Stimulated activated CD4-positive, alpha-beta T cell treated with anti-CD3 and anti-CD28 coated beads, Interleukin-2, amount 100 ng/mL, for 4 hours (primary cell): ENCODE data around the gene HABP4.

ENCODE experiments used
- DNase-seq: peaks from one replicate; pipeline ENCODE4 v3.0.0-alpha.2; 2020; ENCODE audit warnings: low read depth

The HABP4 gene

DNA sequence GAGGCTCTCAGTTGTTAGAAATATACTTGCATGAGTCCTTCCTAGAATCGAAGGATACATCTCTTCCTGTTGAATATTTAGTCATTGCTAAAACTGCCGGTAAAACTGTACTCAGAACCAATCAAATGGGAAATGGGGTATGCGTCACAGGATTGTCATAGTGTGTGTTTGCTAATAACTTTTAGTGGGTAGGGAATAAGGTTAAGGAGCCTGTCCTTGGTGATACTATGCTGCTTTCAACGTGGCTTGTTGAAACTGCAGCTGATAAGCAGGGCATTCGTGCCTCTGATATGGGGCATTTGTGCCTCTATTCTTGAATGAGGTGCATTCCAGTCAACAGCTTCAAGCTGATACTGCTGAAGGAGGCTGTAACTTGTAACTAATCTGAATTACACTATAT, 26.6 kb downstream of the HABP4 start:
- no peak for DNase-seq

DNA sequence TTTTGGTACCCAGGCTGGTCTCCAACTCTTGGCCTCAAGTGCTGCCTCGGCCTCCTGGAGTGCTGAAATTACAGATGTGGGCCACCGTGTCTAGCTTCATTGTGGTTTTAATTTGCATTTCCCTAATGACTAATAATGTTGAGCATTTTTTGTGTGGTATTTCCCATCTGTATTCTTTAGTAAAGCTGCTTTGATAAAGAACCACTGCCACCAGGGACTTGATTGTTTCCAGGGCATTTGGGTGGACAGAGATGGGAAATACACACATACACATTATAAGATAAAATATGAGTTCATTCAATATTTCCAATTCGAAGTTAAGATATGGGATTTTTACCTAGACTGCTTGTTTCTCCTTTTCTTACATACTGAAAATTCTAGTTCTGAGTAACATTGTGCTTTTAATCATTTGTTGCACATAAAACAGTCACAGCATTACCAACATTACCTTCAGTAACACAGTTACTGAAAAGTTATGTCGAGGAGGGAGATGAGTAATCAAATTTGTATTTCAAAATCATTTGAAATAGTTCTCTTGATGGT, 28.9 kb downstream of the HABP4 start:
- no peak for DNase-seq

DNA sequence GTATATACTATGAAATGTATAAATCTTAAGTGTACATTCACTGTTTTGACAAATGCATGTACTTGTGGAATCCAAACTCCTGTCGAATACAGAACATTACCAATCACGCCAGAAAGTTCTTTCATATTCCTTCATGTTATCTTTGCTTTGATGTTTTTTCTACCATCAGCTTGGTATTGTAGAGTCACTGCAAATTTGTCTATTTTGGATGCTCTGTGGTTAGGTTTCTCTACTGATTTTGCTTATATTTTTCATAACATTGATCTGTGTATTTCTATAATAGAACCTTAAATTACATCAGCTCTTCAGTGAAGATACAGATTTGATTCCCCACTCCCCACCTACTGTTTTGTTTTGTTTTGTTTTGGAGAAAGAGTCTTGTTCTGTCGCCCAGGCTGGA, 30.8 kb downstream of the HABP4 start:
- DNase-seq = no peak

DNA sequence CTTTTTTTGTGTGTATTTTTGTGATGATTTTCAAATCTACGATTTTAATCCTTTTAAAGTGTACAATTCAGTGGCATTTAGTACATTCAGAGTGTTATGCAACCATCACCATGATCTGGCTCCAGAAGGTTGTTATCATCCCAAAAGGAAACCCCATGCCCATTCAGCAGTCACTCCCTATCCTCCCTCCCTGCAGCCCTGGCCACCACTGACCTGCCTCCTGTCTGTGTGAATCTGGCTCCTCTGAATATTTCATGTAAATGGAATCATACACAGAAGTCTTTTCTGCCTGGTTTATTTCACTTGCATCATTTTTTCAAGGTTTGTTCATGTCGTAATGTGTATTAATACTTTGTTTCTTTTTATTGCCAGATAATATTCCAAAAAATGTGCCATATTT, 32.5 kb downstream of the HABP4 start:
- DNase-seq = no peak

DNA sequence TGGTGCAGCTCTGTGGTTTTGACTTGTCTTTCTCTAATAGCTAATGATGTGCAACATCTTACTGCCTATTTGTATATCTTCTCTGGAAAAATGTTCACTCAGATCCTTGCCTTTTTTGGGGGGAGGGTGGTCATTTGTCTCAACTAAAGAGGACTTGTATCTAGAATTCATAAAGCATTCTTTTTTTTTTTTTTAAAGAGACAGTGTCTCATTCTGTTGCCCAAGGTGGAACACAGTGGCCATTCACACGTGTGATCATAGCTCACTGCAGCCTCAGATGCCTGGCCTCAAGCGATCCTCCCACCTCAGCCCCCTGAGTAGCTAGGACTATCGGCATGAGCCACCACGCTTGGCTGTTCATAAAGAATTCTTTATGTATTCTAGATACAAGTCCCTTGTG, 33.2 kb downstream of the HABP4 start:
- DNase-seq = no peak

DNA sequence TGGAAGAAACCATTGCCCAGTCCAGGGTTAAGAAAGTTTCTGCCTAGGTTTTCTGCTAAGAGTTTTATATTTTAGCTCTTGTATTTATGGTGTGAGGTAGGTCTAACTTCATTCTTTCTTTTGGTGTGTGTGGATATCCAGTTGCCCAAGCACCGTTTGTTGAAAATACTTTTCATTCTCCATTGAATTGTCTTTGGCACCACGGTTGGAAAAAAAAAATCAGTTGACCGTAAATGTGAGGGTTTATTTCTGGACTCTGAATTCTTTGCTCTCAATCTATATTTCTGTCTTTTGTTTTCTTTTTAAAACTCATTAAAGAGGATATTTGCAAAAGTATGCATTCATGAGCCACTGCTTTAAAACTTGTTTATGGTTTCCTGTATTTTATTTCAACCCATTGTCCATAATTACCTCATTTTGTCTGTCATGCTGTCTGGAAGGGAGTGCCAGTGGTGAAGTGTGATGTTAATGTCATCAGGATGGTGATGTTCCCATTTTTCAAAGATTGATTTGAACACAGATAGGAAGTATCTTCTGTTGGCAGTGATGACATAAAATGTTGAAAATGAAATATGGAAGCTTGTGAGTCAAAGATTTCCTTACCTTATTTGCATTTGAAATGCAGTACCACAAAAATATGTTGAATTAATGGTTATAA, 33.9 kb downstream of the HABP4 start:
- DNase-seq = no peak

DNA sequence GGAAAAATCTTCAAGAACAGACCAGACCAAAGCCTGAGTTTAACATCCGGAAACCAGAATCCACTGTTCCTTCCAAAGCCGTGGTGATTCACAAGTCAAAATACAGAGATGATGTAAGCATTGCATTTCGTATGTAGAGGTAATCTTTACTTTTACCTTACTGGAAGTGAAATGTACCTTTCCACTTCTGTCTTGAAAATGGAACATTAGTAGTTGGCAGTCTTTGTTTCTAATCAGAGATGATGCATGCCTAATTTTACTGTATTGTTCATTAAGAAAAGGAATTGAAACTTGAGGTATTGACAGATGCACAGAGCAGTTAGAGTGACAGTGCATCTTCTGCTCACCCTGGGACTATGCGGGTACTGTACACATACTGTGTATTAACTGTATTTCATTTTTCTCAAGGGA, 34.6 kb downstream of the HABP4 start:
- DNase-seq = no peak

DNA sequence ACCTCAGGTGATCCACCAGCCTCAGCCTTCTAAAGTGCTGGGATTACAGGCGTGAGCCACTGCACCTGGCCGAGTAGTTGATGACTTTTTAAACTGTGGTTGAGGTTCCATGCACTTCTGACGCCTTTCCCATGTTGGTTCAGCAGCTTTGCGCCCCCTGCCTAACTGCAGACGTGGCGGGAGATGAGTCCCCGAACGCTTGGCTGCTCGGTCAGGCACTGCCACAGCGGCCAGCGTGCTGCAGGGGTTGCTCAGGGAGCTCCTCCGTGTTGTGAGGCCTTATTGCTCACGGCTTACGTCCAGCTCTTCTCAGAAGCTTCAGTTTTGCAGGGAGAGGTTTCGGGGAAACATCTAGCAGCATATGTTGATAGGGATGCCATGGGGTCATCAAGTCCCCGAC, 35.3 kb downstream of the HABP4 start:
- no peak for DNase-seq

DNA sequence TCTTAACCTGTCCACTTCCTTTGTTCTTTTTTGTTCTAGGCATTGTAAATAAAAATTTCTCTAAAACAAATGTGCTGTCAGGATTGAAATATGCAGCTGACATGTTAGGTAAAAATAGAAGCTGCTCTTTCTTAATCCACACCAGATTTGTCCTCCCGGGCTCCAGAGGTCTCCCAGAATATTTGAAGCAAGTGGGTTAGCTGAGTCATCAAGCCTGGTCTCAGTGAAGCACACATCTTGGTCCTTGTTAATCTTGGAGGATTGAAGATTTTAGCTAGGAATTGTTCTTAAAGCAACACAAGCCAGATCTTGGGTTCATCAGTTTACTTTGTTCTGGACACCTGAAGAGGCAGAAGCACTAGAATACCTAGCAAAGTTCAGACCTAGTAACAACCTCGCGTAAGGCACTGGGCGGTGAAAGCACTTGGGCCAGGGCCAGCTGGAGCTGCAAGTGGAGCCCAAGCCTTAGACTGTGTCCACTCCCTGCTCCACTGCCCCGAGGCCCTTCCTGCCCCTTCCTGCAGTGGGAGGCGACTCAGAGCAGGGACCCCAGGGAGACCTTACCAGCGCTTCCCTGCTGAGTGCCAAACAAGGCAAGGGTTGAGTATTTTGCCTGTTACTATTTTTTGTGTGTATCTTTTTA, 36.5 kb downstream of the HABP4 start:
- no peak for DNase-seq

DNA sequence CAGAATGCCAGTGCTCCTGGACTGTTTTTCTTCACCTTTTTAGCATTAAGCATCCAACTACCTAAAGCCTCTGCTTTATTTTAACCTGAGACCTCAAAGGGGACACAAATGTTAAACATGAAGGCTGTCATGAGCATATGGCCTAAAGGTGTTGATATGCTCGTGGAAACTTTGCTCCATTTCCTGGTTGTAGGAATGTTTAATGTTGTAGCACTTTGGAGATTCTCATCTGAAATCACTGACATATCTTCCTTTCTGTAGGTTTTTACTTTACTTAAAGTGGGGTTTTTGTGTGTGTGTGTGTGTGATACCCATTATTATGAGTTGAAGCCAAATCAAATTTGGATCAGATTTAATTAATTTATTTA, 37.0 kb downstream of the HABP4 start:
- DNase-seq = no peak

DNA sequence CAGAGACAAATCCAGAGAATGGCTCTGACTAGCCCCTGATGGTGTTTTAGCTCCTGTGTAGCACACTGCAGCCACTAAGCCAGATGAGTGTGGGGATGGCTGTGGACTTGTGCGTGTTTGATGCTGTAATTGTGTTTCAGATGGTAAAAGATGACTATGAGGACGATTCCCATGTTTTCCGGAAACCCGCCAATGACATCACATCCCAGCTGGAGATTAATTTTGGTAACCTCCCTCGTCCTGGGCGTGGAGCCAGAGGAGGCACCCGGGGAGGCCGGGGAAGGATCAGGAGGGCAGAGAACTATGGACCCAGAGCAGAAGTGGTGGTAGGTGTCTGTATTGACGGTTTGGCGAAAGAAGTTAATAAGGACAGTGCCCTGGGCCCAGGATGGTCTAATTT, 38.0 kb downstream of the HABP4 start:
- no peak for DNase-seq

DNA sequence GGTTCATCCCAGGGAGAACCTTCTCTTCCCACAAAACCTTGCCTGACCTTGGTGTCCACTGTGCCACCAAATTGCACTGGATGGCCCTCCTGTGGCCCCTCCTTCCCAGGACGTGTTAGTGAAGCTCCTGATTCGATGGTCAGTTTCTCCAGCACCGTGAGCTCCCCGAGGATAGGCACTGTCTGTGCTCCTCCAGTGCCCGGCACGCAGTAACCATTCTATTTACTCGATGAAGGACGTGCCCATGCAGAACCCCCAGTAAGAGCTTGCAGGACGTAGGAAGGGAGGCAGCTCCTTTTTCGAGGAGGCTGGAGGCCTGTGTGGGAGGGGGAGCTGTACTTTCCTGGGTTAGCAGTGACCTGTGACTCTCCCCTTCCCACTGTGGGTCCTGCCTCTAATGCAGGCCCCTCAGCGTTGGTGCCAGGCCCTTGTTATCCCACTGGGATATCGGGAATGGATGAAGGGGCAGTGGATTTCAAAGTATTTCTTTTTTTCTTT, 39.6 kb downstream of the HABP4 start:
- no peak for DNase-seq

DNA sequence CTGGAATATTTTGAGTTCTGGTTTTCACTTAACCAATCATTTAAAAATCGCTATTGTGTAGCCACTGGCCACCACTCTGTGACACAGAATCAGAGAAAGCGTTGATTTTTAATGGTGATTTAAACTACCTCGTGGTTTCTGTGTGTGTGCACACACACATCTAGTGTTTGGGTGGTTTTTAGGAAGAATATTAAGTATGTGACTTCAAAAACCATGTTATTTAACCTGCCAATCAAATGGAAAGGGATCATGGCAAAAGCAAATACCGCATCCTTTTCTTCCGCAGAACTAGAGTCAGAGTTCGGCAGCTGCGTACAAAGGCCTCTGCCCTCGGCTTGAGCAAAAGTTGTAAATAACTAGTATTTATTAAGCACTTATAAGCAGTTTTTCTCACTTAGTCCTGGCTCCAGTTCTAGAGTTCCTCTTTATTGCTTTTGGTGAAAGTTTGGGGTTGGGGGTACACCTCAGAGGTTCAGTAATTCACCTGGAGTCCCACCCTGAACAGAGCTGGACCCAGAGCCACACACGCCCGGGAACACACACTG, 40.6 kb downstream of the HABP4 start:
- DNase-seq = no peak

DNA sequence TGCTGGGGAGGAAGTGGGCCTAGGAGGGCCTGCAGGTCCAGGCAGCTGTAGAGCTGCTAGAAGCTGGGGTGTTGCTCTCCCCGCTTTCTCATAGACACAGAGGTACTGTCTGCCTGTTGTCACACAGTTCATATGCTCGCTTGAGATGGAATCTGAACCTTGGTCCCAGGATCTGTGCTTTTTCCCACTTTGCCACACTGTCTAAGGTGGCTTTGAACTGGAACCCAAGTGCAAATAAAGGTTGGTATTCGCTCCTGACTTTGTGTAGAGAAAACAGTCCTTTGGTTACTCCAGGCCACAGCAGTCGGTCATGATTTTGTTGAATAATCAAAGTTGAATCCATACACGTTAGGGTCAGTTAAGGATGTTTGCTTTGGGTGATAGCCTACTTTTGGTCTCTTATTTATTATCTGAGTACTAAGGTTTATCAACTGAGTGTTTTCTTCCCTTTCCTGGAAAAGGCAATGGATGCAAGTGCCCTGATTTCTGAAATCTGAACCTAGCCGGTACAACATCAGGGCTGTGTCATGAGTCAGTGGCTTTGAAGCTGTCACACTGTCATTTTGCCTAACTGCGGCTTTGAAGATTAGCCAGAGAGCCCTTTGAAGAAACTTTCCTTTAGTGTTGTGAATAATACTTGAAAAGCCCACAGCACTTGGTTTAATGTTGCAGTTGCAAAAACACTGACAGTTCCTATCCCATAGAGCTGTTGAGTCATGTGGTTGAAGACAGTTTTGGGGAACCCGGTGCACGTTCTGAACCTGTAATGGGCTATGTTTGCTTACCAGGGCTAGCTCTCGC, 41.3 kb downstream of the HABP4 start:
- DNase-seq = no peak

DNA sequence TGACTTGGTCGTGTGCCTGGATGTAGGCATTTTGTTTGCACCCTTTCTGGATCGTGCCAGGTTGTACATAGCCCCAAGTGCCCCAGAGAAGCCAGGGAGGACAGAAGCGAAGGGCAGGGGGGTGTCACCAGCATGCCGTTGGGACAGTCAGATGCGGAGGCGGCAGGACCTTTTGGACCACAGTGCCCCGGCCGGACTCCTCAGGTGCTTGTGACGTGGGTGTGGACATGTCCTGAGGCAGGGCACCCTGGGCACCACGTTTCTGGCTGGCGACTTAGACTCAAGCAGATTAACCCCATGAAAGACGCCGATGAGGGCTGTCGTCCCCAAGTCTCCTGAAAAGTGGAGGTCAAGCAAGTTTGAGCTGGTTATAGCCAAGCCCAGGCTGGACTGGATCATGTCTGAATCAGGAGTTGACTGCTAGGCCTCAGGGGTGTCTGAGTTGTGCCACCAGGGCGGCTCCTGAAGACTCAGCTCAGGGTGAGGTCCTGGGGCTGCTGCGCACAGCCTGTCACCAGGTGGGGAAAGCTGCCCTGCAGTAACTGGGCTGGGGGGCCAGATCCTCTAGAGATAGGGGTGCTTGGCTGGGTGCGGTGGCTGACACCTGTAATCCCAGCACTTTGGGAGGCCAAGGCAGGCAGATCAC, 42.0 kb downstream of the HABP4 start:
- no peak for DNase-seq

DNA sequence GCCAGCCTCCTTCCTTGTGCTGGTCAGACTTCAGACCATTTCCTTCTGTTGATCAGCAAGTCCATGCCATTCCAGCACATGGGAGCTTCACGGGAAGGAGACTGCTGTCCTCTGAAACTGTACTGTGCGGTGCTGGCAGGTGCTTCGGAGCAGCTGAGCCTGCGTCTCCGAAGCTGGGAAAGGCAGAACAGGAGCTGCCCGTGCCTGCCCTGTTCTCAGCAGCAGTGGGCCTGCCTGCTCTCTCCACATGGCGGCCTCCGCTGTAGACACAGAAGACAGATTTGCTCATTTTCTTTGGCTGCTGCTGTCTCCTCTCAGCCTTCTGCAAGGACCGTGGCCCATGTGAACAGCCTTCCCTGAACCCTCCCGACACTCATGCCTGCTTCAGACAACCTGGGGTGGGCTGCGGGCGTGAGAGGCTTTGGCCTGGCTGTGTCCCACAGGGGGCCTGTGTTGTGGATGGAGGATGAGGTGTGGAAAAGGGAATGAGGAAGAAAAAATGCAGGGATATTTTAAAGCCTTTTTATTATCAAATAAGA, 43.1 kb downstream of the HABP4 start:
- DNase-seq = no peak

DNA sequence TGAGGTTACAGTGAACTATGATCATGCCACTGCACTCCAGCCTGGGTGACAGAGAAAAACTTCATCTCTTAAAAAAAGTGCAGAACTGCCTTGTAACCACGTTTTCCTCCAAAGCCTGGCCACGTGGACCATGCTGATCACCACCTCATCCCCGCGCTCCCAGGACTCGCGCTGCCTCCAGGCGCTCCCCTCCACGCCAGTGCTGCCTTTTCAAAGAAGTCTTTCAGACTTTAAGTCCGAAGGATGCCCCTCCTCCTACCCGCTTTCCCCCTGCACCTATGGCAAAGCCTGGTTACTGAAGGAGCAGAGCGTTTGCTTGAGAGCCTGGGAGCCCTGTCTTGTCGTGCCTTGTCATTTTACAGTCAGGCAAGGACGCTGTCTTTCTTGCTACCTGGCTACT, 43.8 kb downstream of the HABP4 start:
- DNase-seq = no peak

DNA sequence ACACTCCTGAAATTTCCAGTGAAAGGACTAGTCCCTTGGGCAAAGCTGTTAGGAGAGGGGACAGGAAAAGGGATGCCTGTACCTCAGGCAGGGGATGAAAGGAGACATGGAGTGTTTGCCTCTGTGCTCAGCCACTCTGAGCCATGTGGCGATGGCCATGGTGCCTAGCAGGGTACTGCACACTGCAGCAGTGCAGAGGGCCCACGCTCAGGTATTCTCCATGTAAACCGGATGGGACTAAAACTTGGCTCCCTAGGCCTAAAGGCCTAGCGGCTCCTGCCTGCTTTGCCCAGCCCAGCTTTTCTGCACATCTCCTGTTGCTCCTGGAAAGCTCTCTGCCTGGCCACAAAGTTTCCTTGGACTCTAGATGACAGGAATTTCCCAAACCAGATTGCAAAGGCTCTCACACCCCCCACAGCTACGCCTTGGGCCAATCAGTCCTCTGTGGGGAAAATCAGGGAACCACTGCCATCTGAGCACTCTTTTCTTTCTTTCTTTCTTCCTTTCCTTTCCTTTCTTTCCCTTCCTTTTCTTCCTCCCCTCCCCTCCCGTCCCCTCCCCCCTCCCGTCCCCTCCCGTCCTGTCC, 44.3 kb downstream of the HABP4 start:
- no peak for DNase-seq

DNA sequence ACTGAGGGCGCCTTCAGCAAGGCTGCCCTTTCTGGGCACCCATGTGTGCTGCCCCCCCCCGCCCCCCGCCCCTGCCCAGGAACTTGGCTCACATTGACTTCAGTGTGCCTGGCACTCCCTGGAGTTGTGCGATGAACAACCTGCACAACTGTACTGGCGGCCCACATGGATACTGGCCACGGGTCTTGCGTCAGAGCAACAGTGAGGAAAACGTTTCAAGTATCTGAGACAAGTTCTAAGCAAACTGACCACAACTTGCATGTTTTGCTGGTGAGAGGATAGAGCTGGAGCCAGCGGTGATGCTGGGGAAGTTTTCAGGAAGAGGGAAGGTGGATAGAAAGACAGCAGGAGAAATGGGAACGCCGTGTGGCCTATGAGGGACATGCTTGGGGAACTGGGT, 45.4 kb downstream of the HABP4 start:
- DNase-seq = no peak

DNA sequence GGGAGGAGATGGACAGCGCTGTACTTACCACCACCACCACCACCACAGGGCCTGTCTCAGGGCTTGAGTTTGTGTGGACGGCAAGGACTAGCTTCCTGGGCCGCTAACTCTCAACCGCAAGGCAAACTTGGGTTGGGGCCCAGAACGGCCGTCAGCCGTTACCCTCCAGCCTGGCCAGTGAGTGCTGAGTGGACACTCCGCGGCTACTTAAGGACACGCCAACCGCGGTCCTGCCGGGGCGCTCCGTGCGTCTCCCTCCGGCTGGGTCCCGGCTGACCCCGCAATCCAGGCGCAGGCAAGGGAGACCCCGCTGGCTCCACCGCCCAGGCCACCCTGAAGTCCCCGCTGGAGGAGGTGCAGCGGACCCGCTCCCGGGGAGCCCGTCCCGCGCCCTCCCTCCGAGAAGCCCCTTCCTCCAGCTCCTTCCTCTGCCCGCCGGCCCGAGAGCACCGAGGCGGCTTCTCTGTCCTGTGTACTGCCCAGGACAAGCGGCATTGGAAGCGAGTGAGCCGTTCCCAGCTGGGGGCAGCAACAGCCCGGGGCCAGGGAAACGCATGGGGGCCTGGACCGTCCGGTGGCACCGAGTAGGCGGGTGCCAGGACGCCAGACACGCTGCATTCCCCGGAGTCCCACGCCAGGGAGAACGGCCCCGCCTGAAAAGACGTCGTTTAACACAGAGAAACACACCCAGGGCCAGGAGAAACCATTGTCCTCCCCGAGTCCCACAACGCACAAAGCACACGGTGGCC, 46.6 kb downstream of the HABP4 start:
- DNase-seq = no peak

DNA sequence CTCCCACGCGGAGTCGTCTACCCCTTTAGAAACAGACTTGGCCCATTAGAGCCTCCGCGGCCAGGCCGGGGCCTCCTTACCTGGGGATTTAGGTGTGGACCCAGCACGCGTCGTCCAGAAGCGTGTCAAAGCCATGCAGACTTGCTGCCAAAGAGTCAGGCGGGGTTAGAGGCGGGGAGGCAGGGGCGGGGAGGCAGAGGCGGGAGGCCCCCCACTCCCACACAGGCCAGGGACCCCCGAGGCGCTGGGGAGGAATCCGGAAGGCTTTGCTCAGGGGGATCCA, 47.1 kb downstream of the HABP4 start:
- DNase-seq = no peak
